Measurements from ENCODE around the gene ADAM21.
"Not testable (repeated sequence)": the region's sequence is repeated elsewhere in the genome, so short reads cannot be mapped to it uniquely, and the experiment has no call there.

DNA sequence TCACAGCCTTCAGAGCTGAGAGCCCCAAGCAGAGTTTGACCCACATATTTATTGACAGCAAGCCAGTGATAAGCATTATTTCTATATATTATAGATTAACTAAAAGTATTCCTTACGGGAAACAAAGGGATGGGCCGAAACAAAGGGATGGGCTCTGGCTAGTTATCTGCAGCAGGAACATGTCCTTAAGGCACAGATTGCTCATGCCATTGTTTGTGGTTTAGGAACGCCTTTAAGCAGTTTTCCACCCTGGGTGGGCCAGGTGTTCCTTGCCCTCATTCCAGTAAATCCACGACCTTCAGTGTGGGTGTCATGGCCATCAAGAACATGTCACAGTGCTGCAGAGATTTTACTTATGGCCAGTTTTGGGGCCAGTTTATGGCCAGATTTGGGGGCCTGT lies 25.4 kb upstream of the ADAM21 start:
- TF ChIP-seq JUN (CRISPR knock-in tag; IDR thresholded peaks at IDR 0.05); TCF7 (CRISPR knock-in tag; IDR thresholded peaks at IDR 0.05; ENCODE audit: low read depth); GTF2I (CRISPR knock-in tag; conservative IDR thresholded peaks at IDR 0.05); SP1 (CRISPR knock-in tag; conservative IDR thresholded peaks at IDR 0.05): not testable (repeated sequence)
- TF ChIP-seq, protein P1, sequence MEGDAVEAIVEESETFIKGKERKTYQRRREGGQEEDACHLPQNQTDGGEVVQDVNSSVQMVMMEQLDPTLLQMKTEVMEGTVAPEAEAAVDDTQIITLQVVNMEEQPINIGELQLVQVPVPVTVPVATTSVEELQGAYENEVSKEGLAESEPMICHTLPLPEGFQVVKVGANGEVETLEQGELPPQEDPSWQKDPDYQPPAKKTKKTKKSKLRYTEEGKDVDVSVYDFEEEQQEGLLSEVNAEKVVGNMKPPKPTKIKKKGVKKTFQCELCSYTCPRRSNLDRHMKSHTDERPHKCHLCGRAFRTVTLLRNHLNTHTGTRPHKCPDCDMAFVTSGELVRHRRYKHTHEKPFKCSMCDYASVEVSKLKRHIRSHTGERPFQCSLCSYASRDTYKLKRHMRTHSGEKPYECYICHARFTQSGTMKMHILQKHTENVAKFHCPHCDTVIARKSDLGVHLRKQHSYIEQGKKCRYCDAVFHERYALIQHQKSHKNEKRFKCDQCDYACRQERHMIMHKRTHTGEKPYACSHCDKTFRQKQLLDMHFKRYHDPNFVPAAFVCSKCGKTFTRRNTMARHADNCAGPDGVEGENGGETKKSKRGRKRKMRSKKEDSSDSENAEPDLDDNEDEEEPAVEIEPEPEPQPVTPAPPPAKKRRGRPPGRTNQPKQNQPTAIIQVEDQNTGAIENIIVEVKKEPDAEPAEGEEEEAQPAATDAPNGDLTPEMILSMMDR (IDR thresholded peaks at IDR 0.05), result not testable (repeated sequence)
- TF ChIP-seq, protein P2, sequence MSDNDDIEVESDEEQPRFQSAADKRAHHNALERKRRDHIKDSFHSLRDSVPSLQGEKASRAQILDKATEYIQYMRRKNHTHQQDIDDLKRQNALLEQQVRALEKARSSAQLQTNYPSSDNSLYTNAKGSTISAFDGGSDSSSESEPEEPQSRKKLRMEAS (CRISPR knock-in tag; IDR thresholded peaks at IDR 0.05), result not testable (repeated sequence)
- TF ChIP-seq, protein P3, sequence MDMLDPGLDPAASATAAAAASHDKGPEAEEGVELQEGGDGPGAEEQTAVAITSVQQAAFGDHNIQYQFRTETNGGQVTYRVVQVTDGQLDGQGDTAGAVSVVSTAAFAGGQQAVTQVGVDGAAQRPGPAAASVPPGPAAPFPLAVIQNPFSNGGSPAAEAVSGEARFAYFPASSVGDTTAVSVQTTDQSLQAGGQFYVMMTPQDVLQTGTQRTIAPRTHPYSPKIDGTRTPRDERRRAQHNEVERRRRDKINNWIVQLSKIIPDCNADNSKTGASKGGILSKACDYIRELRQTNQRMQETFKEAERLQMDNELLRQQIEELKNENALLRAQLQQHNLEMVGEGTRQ (CRISPR knock-in tag; IDR thresholded peaks at IDR 0.05), result not testable (repeated sequence)
- TF ChIP-seq, protein P4, sequence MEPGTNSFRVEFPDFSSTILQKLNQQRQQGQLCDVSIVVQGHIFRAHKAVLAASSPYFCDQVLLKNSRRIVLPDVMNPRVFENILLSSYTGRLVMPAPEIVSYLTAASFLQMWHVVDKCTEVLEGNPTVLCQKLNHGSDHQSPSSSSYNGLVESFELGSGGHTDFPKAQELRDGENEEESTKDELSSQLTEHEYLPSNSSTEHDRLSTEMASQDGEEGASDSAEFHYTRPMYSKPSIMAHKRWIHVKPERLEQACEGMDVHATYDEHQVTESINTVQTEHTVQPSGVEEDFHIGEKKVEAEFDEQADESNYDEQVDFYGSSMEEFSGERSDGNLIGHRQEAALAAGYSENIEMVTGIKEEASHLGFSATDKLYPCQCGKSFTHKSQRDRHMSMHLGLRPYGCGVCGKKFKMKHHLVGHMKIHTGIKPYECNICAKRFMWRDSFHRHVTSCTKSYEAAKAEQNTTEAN (CRISPR knock-in tag; IDR thresholded peaks at IDR 0.05), result not testable (repeated sequence)

Measured in WTC11 (cell line).